ENCODE measurements around the gene ZBTB4.
"Not testable (repeated sequence)": the region's sequence is repeated elsewhere in the genome, so short reads cannot be mapped to it uniquely, and the experiment has no call there.

The ZBTB4 gene

GRCh38 chr17:7477392-7478275, 1.8 kb downstream of the ZBTB4 start:
- H3K4me1 ChIP-seq = peaks cover 61 to 74% (median 70%) of the 10 kb centered on the region in 10 experiments
- H3K4me3 ChIP-seq = peak overlapping the region; percentile 84 to 97 (median 92); a peak in 19 of 20 replicates
- no peaks in the 10 kb centered on the region for H3K9me3 ChIP-seq (replicated peaks in 1 of 11)
- H3K27me3 ChIP-seq = no peaks in the 10 kb centered on the region
- H3K4me2 ChIP-seq = peak overlapping the region; percentile 88 to 96 (median 95)
- H3K9ac ChIP-seq = peak overlapping the region; percentile 91 to 99 (median 95); a peak in 21 of 22 replicates
- H3K27ac ChIP-seq = peak overlapping the region in 8 of 11 experiments; percentile 17 to 97 (median 92); a peak in 14 of 22 replicates
- H4K20me1 ChIP-seq = peaks cover 31 to 58% (median 47%) of the 10 kb centered on the region in 11 experiments; a peak in 19 of 22 replicates
- peaks cover 0 to 19% (median 7%) of the 10 kb centered on the region in 11 experiments; a peak in 7 of 22 replicates for H3K36me3 ChIP-seq
- TF ChIP-seq Cebpa-rat (IDR thresholded peaks at IDR 0.05) = no peak

GRCh38 chr17:7476951-7477350, 2.5 kb downstream of the ZBTB4 start:
- Histone ChIP-seq H3K9me3 (replicated peaks in 1 of 11) (no peaks in the 10 kb centered on the region), H3K4me3 (peak overlapping the region in 3 of 10 experiments; percentile 94 to 97 (median 96); a peak in 6 of 20 replicates), H3K9ac (peak overlapping the region in 8 of 11 experiments; percentile 91 to 99 (median 95); a peak in 7 of 22 replicates), H4K20me1 (peaks cover 31 to 65% (median 48%) of the 10 kb centered on the region in 11 experiments; a peak in 19 of 22 replicates), H3K36me3 (peaks cover 0 to 19% (median 7%) of the 10 kb centered on the region in 11 experiments; a peak in 7 of 22 replicates), H3K4me2 (peak overlapping the region; percentile 88 to 96 (median 95)), H3K4me1 (peaks cover 61 to 74% (median 70%) of the 10 kb centered on the region in 10 experiments), H3K27me3 (no peaks in the 10 kb centered on the region), H3K27ac (peak overlapping the region in 2 of 11 experiments; percentile 40 to 93; a peak in 2 of 22 replicates)
- TF ChIP-seq Cebpa-rat (IDR thresholded peaks at IDR 0.05) = no peak

GRCh38 chr17:7476494-7476893, 2.9 kb downstream of the ZBTB4 start:
- Histone ChIP-seq H3K27me3 (no peaks in the 10 kb centered on the region), H4K20me1 (peaks cover 31 to 70% (median 53%) of the 10 kb centered on the region in 11 experiments; a peak in 20 of 22 replicates)

DNA sequence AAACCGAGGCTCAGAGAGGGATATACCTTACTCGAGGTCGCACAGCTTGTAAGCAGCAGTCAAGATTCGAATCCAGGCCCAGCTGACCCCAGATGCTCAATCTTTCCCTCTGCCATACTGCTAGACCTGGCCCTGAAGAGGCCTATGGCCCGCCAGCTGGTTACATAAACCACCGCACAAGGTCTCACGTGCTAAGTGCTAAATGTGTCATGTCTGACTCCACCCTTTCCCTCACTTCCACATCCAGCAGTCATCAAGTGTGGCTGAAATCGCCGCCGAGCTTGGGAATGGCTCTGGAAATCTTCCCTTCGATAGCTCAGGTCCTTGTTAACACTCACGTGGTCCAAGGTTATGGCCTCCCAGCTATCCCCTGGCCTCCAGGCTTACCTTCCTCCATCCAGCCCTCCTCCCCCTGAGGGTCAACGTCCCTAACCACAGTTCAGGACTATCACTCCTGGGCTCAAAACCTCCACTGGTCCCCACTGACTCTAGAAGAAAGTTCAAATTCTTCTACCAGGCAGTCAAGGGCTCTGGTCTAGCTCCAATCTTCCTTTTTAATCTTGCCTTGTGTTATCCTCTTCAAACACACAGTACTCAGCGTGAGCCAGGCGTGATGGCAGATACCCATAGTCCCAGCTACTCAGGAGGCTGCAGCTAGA, 3.5 kb downstream of the ZBTB4 start:
- peak overlapping the region in 6 of 11 experiments; percentile 10 to 32 (median 17); a peak in 8 of 22 replicates for H3K27ac ChIP-seq
- peaks cover 56 to 72% (median 66%) of the 10 kb centered on the region in 10 experiments for H3K4me1 ChIP-seq

More at GRCh38 chr17:7476494-7476893, 2.9 kb downstream of the ZBTB4 start:
- H3K9ac ChIP-seq = peak overlapping the region in 4 of 11 experiments; percentile 3 to 99 (median 50); a peak in 3 of 22 replicates
- no peak for TF ChIP-seq Cebpa-rat (IDR thresholded peaks at IDR 0.05)
- no peak overlapping the region; a peak in 1 of 20 replicates for H3K4me3 ChIP-seq
- peaks cover 61 to 74% (median 70%) of the 10 kb centered on the region in 10 experiments for H3K4me1 ChIP-seq
- H3K9me3 ChIP-seq (replicated peaks in 1 of 11) = no peaks in the 10 kb centered on the region
- H3K36me3 ChIP-seq = peaks cover 0 to 19% (median 7%) of the 10 kb centered on the region in 11 experiments; a peak in 7 of 22 replicates
- peak overlapping the region; percentile 88 to 96 (median 95); a peak in 21 of 22 replicates for H3K4me2 ChIP-seq
- H3K27ac ChIP-seq = peak overlapping the region in 5 of 11 experiments; percentile 10 to 25 (median 14); a peak in 4 of 22 replicates

DNA sequence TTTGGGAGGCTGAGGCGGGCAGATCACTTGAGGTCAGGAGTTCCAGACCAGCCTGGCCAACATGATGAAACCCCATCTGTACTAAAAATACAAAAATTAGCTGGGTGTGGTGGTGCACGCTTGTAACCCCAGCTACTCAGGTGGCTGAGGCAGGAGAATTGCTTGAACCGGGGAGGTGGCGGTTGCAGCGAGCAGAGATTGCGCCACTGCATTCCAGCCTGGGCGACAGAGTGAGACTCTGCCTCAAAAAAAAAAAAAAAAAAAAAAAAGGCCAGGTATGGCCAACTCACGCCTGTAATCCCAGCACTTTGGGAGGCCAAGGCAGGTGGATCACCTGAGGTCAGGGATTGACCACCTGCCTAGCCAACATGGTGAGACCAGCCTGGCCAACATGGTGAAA, 4.7 kb downstream of the ZBTB4 start:
- H3K27ac ChIP-seq; H3K9me3 ChIP-seq (replicated peaks in 1 of 11); H3K9ac ChIP-seq; H3K27me3 ChIP-seq; H3K4me3 ChIP-seq: not testable (repeated sequence)
- Histone ChIP-seq H3K4me2 (peak overlapping the region in 5 of 11 experiments; percentile 3 to 95 (median 88); a peak in 4 of 22 replicates), H3K36me3 (peaks cover 0 to 19% (median 9%) of the 10 kb centered on the region in 11 experiments; a peak in 8 of 22 replicates), H4K20me1 (peaks cover 35 to 87% (median 61%) of the 10 kb centered on the region in 11 experiments; a peak in 20 of 22 replicates), H3K4me1 (peaks cover 45 to 61% (median 55%) of the 10 kb centered on the region in 10 experiments)

More for the DNA sequence above, 3.5 kb downstream of the ZBTB4 start:
- peak overlapping the region in 5 of 11 experiments; percentile 3 to 99 (median 25); a peak in 2 of 22 replicates for H3K9ac ChIP-seq
- peaks cover 0 to 19% (median 7%) of the 10 kb centered on the region in 11 experiments; a peak in 7 of 22 replicates for H3K36me3 ChIP-seq
- TF ChIP-seq Cebpa-rat (IDR thresholded peaks at IDR 0.05) = no peak
- H4K20me1 ChIP-seq = peaks cover 31 to 76% (median 59%) of the 10 kb centered on the region in 11 experiments; a peak in 20 of 22 replicates
- H3K27me3 ChIP-seq = no peaks in the 10 kb centered on the region
- peak overlapping the region; percentile 88 to 96 (median 95); a peak in 20 of 22 replicates for H3K4me2 ChIP-seq
- no peak overlapping the region for H3K4me3 ChIP-seq
- no peaks in the 10 kb centered on the region for H3K9me3 ChIP-seq (replicated peaks in 1 of 11)

- H3K4me1 ChIP-seq = peaks cover 41 to 56% (median 51%) of the 10 kb centered on the region in 10 experiments
- H3K9me3 ChIP-seq (replicated peaks in 1 of 11) = no peaks in the 10 kb centered on the region
- TF ChIP-seq Cebpa-rat (IDR thresholded peaks at IDR 0.05) = no peak
- H3K27ac ChIP-seq = peak overlapping the region in 3 of 11 experiments; percentile 2 to 26 (median 23); a peak in 1 of 22 replicates
- peaks cover 17 to 97% (median 43%) of the 10 kb centered on the region in 11 experiments; a peak in 18 of 22 replicates for H4K20me1 ChIP-seq
- peak overlapping the region; percentile 6 to 64 (median 50); a peak in 19 of 22 replicates for H3K4me2 ChIP-seq
- H3K36me3 ChIP-seq = peaks cover 2 to 31% (median 19%) of the 10 kb centered on the region in 11 experiments; a peak in 20 of 22 replicates
- H3K4me3 ChIP-seq = no peak overlapping the region
- no peaks in the 10 kb centered on the region for H3K27me3 ChIP-seq
- 0 out of 22 replicates have a peak overlapping the region, but pooled peaks of 3 of the 11 experiments have one; percentile 1 to 26 (median 2) for H3K9ac ChIP-seq
Observed at GRCh38 chr17:7471729-7472128, 7.7 kb downstream of the ZBTB4 start.

GRCh38 chr17:7470457-7470973, 8.9 kb downstream of the ZBTB4 start:
- peaks cover 14 to 43% (median 29%) of the 10 kb centered on the region in 11 experiments; a peak in 20 of 22 replicates for H3K36me3 ChIP-seq
- H3K9me3 ChIP-seq (replicated peaks in 1 of 11) = not testable (repeated sequence)

DNA sequence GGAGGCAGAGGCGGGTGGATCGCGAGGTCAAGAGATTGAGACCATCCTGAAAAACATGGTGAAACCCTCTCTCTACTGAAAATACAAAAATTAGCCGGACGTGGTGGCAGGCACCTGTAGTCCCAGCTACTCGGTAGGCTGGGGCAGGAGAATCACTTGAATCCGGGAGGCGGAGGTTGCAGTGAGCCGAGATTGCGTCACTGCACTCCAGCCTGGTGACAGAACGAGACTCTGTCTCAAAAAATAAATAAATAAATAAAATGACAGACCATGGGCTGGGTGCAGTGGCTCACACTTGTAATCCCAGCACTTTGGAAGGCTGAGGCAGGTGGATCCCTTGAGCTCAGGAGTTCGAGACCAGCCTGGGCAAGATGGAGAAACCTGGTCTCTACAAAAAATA, 9.6 kb downstream of the ZBTB4 start:
- H3K4me3 ChIP-seq; H3K9me3 ChIP-seq (replicated peaks in 1 of 11); H3K9ac ChIP-seq; H3K4me2 ChIP-seq; H3K27me3 ChIP-seq; H3K27ac ChIP-seq: not testable (repeated sequence)
- Histone ChIP-seq H3K36me3 (peaks cover 16 to 47% (median 29%) of the 10 kb centered on the region in 11 experiments; a peak in 20 of 22 replicates), H4K20me1 (peaks cover 6 to 80% (median 24%) of the 10 kb centered on the region in 11 experiments; a peak in 14 of 22 replicates), H3K4me1 (peaks cover 34 to 50% (median 44%) of the 10 kb centered on the region in 10 experiments)
- peak in 1 of 11 experiments; percentile 28; a peak in 1 of 22 replicates for TF ChIP-seq Cebpa-rat (IDR thresholded peaks at IDR 0.05)

More at GRCh38 chr17:7470457-7470973, 8.9 kb downstream of the ZBTB4 start:
- Histone ChIP-seq H3K4me1 (peaks cover 34 to 55% (median 50%) of the 10 kb centered on the region in 10 experiments), H4K20me1 (peaks cover 6 to 87% (median 31%) of the 10 kb centered on the region in 11 experiments; a peak in 14 of 22 replicates)
- not testable (repeated sequence) for H3K4me3 ChIP-seq, H3K27me3 ChIP-seq, H3K4me2 ChIP-seq, H3K9ac ChIP-seq, H3K27ac ChIP-seq
